ENCODE data around the gene INHA. TPM values are rescaled to one million over a fixed set of nuclear protein-coding genes. Genes with fewer than 3 reads are reported as not detected.

INHA gene
- total and polyA plus RNA-seq, 12 donors, result 18.9 to 704 (median 43.1) TPM

- Histone ChIP-seq H3K9me3 (replicated peaks in 1 of 3) (no peaks in the 10 kb centered on the region), H3K27ac (peak overlapping the region; percentile 54 to 96 (median 84)), H3K27me3 (no peaks in the 10 kb centered on the region), H3K36me3 (replicated peaks in 1 of 2) (peaks cover 0 to 25% of the 10 kb centered on the region in 2 donors), H3K4me1 (replicated peaks in 1 of 2) (peaks cover 10 to 24% of the 10 kb centered on the region in 2 donors), H3K4me3 (peak overlapping the region; percentile 40 to 86 (median 61))
- intact Hi-C loops (cut with DNase I), result loop anchor here (5.0 kb wide), 2 partner anchors 99 to 144 kb away; no protein-coding TSS in a partner anchor
- WGBS, 4 donors, result 0 to 1% (median 1%) methylated on average over 11 to 66 of the region's 66 CpGs; no CpG with 5 or more reads in 1 of the 4 donors
- no peak for TF ChIP-seq POLR2A (IDR thresholded peaks at IDR 0.05)
- TF ChIP-seq CTCF (IDR thresholded peaks at IDR 0.05), result no peak
- peak in 4 of 7 donors; percentile 35 to 69 (median 52) for DNase-seq
Measured at GRCh38 chr2:219542931-219543595, 29.0 kb upstream of the INHA start.

GRCh38 chr2:219543596-219544358 is 28.3 kb upstream of the INHA start, which contains the start of the genes CHPF and TMEM198:
Gene CHPF, minus strand, starts transcription at chr2:219543809. Its CDS starts 271 bp downstream, at chr2:219543538.
Gene TMEM198, plus strand, starts transcription at chr2:219544028. Its CDS starts 700 bp downstream, at chr2:219544728.
- peaks cover 0 to 25% of the 10 kb centered on the region in 2 donors for H3K36me3 ChIP-seq (replicated peaks in 1 of 2)
- H3K27me3 ChIP-seq, result no peaks in the 10 kb centered on the region
- 1 to 2% (median 2%) methylated on average over 9 to 75 of the region's 75 CpGs for WGBS, 4 donors
- intact Hi-C loops (cut with DNase I), result loop anchor here (5.0 kb wide), 2 partner anchors 99 to 144 kb away; no protein-coding TSS in a partner anchor
- H3K9me3 ChIP-seq (replicated peaks in 1 of 3), result no peaks in the 10 kb centered on the region
- peaks cover 10 to 24% of the 10 kb centered on the region in 2 donors for H3K4me1 ChIP-seq (replicated peaks in 1 of 2)
- DNase-seq, result peak; percentile 99 to 100 (median 99)
- H3K27ac ChIP-seq, result peak within 1 kb of the TSS; percentile 54 to 96 (median 84)
- peak within 1 kb of the TSS; percentile 40 to 86 (median 61) for H3K4me3 ChIP-seq
- peak; percentile 47 to 82 for TF ChIP-seq POLR2A (IDR thresholded peaks at IDR 0.05)
- TF ChIP-seq CTCF (IDR thresholded peaks at IDR 0.05), result no peak

GRCh38 chr2:219544567-219544966 is 27.5 kb upstream of the INHA start:
- peak overlapping the region in 1 of 4 donors; percentile 82 for H3K4me3 ChIP-seq
- no peaks in the 10 kb centered on the region for H3K9me3 ChIP-seq (replicated peaks in 1 of 3)
- intact Hi-C loops (cut with DNase I), result loop anchor here (5.0 kb wide), 2 partner anchors 98 to 143 kb away; no protein-coding TSS in a partner anchor
- TF ChIP-seq POLR2A (IDR thresholded peaks at IDR 0.05), result no peak
- no peak for TF ChIP-seq CTCF (IDR thresholded peaks at IDR 0.05)
- peaks cover 10 to 24% of the 10 kb centered on the region in 2 donors for H3K4me1 ChIP-seq (replicated peaks in 1 of 2)
- peaks cover 0 to 17% of the 10 kb centered on the region in 2 donors for H3K36me3 ChIP-seq (replicated peaks in 1 of 2)
- 45 to 53% (median 47%) methylated on average over 9 of the region's 9 CpGs for WGBS, 4 donors
- H3K27ac ChIP-seq, result peak overlapping the region in 2 of 5 donors; percentile 92 to 96
- no peak for DNase-seq
- H3K27me3 ChIP-seq, result no peaks in the 10 kb centered on the region

Data from adrenal gland (tissue), 12 donors.